ENCODE data around the gene NEMF.
A peak's percentile ranks its signal among the peaks of the same experiment; 100 is the strongest.
"Not testable (repeated sequence)": the region's sequence is repeated elsewhere in the genome, so short reads cannot be mapped to it uniquely, and the experiment has no call there.

Gene NEMF

DNA sequence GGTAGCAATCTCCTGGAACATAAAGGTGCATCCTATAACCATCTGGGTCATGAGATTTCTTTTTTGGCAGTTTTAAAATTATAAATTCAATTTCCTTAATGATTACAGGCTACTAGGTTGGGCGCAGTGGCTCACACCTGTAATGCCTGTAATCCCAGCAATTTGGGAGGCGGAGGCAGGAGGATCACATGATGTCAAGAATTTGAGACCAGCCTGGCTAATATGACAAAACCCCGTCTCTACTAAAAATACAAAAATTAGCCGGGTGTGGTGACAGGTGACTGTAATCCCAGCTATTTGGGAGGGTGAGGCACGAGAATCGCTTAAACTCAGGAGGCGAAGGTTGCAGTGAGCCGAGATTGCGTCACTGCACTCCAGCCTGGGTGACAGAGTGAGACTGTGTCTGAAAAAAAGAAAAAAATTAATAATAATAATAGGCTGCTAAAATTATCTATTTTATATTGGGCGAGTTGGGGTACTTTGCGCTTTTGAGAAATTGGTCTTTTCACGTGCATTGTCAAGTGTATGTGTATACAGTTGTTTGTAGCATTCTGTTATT lies 23.1 kb upstream of the NEMF start:
- DNase-seq: peak; percentile 20

DNA sequence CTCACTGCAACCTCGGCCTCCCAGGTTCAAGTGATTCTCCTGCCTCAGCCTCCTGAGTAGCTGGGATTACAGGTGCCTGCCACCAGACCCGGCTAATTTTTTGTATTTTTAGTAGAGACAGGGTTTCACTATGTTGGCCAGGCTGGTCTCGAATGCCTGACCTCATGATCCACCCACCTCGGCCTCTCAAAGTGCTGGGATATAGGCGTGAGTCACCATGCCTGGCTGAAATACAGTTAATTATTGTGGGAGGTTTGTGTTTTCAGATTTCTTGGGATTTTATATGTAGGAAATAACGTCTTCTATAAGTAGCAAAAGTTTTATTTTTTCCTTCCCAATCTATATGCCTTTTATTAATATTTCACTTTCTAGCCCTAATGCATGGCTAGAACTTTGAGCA lies 21.0 kb upstream of the NEMF start:
- DNase-seq: not testable (repeated sequence)

DNA sequence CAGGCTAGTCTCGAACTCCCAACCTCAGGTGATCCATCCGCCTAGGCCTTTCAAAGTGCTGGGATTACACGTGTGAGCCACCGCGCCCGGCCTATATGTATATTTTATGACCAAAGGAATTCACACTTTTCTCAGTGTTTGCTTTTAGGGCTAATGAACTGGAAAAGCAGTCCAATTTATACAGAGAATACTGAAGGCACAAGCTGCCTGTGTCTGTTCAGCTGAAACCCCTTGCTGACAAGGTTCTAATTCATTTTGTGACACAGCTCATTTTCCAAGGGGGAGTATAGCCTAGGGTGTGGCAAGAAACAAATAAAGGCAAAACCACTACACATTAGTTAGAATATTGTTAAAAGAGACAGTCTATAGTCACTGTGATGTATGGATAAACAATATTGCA lies 18.3 kb upstream of the NEMF start:
- DNase-seq: no peak

DNA sequence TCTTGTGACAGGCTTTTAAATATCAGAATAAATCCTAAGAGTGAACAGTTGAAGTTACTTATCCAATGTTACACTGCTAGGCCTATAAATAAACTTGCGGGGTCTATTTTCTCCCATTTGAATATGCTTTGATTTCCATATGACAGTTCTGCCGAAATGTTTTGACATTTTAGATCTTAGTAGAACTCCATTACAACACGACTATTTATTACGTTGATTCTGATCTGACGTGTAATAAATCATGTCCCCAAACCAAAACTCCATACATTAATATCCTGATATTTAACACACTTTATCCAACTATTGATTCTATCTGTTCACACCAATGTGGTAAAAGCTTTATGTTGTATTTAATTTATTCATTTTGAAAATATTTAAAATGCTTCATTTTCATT lies 16.1 kb upstream of the NEMF start:
- DNase-seq: peak; percentile 59

DNA sequence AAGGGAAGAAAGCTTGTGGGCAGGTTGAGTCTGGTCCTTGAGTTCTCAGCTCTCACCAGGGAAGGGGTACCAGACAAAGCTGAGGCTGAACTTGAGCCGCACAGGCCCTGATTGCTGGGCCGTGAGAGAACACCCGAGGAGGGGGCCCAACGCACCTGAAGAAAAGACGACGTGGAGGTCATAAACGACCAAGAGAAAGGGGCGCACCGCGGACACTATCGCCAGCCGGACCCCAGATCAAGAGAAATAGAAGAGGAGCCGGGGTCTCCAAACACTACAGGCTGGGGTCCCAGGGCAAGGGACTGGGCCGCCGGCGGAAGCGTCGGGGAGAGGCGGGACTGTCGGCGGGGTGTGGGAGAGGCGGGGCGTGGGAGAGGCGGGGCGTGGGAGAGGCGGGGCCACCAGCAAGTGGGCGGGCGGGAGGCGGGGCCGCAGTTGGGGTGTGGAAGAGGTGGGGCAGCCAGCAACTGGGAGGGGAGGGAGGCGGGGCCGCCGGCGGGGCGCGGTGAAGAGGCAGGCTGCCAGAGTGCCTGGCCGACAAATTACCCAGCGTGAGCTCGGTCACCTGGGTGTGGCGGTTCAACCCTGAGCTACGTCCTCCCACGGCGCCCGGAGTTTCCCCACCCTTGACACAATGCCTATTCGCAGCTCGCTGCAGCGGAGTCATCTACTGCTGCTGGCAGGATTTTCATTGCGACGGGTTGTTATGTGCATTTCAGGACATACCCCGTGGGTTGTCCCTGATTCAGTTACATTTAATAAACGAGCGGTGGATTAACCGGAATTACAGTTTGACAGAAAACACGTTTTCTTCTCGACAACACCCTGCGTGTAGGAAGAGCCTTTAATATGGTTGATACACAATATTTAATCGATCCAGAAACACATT lies 15.5 kb upstream of the NEMF start:
- DNase-seq: peak; percentile 99

DNA sequence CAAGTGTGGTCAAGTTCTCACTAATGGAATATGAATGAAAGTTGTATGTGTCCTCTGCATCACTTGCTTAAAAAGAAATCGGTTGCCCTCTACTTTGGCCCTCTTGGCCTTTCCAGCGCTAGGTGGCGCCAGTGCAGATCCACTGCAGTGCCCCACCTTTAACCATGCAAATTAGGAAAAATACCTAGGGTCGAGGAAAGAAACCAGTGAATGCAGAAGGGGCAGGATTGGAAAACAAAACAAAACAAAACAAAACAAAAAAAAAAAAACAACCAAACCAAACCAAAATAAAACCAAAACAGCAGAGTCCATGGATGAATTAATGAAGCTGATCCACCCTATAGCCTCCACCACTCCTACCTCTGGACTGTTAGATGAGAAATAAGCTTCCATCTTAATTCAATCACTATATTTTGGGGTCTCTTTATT lies 12.9 kb upstream of the NEMF start:
- peak; percentile 80 for DNase-seq

DNA sequence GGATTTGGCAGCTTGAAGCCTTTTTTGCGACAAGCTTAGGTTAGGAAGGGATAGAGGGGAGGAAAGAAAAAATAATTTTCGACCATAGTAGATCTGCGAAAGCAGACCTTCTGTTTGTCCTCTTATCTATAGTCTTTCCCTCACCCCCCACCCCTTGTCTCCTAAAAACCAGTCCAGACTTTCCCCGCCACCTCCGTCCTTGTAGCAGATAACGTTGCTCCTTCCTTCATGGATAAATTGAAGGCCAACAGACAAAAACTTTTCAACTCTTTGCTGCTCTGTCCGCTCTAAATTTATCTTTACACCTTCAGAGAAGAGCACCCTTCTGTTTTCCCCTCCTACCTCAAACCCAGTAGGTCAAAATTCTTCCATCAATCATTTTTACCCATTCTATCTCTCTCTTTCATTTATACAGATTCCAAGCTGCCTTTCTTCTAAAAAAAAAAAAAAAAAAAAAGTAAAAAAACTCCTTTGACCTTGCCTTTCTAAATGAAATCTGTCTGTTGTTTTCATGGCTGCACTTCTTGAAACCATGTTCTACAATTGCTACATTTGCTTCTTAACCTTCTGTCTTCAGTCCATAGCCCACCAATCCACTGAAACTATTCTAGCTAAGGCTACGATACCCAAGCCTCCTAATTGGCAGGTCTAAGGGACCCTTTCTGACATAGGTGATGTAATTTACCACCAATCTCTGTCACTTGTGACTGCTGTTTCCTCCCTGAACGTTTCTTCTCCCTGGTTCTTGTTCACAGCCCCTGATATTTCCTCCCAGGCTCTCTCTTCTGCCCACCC lies 11.1 kb upstream of the NEMF start:
- peak; percentile 57 for DNase-seq

DNA sequence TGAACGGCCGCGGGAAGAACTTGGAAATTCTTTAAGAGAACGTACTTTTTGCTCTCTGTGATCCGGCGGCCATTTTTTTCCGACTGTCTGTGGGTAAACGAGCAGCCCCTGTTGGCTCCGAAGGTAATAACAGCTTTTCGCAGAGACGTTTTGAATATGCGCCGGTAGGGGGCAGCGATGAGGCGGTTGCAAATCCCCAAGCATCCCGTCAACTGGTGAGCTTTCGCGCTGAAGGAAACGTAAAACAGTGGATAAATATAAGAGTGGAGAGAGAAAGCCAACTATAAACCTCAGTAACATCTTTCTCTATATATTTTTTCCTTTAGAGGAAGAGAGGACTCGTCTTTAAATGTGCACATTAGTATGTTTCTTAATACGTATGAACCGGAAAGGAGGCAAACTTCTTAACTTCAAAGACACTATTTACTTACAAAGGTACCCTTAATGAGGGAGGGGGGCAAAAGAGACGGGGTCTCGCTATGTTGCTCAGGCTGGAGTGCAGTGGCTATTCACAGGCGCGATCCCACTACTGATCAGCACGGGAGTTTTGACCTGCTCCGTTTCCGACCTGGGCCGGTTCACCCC lies 9.6 kb upstream of the NEMF start:
- peak; percentile 92 for DNase-seq

DNA sequence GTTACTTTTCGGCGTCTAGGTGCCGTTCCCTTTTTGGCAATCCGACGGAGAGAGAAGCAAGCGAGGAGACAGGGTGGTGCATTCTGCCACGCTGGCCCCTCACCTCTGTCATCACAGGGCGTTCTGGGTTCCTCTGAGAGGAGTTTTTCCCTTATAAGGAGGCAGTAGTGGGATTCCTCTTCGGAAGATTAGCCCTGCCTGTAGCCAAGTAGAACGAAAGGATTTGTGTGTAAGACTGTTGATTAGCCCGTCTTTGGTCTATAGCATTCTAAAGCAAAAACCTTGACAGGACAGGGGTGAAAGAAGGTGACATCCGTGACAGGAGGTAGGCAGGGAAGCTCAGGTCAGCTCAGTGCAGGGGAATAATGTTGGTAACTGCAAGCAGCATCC lies 9.1 kb upstream of the NEMF start:
- peak; percentile 83 for DNase-seq

DNA sequence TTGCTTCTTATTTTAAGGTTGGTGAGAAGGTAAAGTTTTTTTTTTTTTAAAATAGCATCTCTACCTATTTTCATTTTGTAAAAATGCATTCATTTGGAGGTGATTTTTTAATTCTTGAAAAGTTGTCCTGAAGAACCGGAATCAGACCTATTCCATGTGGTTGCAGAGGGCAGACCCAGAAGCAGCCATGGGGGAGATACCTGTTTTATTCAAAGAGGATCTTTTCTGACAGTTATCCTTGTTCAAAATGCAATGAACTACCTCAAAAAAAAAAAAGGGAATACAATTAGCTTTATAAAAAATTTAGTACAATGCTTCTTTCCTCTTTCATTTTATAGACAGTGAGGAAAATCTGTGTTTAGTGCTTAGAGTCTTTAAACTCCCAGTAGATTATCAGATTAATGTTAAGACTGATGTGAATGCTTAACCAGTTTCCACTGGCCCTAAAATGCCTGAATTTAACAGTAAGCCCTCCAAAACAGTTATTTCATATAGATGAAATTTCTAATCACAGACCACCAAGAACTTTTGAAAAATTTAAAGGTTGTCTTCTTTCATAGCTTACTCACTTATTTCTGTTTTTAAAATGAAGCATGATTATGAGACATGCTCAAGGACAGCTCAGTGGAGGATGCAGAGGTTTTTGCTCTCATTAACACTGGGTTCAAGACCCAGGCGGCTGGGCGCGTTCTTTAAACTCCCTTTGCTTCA lies 8.6 kb upstream of the NEMF start:
- peak; percentile 18 for DNase-seq

DNA sequence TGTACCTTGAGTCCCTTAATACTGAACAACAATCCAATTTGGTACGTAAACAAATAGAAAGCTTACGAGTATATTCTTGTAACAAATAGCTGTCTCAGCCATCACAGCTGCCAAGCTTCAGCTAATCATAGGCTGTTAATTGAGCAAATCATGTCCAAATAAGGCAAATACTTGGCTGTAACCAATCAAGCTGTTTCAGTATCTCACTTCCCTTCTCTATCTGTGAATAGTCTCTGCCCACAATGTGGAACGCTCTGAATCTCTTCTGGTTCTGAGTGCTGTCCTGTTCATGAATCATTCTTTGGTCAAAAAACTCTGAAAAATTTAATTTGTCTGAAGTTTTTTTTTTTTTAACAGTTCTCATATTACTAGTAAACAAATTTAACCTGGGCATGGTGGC lies 5.8 kb upstream of the NEMF start:
- peak; percentile 89 for DNase-seq

DNA sequence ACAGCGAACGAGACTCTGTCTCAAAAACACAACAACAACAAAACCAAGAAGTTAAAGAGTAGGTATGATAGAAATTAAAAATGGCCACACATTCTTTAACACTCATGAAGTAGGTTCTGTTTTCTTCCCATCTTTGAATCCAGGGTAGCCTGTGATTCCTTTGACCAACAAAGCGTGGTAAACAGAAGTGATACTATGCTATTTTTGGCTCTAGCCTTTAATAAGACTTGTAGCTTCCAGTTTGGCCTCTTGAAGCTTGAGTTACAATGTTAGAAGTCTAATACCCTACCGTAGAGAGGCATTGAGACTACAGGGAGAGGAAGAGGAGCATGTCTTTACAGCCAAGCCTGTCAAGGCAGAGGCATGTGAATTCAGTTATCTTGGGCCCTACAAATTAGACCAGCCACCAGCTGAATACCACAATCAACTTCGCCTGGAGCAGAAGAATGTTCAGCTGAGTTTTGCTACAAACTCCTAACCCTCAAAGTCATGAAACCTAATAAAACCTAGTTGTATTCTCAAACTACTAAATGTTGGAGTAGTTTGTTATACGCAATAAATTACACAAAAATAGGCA lies 4.9 kb upstream of the NEMF start:
- no peak for DNase-seq

DNA sequence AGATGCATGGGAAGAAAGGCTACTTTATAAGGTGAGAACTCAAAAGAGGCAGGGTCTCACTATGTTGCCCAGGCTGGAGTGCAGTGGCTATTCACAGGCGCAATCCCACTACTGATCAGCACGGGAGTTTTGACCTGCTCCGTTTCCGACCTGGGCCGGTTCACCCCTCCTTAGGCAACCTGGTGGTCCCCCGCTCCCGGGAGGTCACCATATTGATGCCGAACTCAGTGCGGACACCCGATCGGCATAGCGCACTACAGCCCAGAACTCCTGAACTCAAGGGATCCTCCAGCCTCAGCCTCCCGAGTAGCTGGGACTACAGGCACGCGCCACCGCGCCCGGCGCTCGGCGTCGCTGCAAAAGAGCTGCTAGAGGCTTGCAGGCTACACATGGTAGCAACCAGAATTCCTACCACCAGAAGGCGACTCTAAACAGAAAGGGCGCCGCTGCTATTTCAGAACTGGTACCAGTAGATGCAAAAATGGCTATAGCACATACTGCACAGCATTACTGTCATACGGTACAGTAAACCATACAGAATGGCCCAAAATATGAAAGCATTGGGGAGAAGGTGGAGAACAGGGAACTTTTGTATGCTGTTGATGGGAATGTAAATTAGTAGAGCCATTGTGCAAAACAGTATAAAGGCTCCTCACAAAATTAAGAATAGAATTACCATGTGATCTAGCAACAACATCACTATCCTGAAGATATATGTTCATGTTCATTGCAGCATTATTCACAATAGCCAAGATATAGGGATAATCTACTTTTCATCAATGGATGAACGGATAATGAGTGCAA lies 1.2 kb upstream of the NEMF start:
- DNase-seq: peak; percentile 95

DNA sequence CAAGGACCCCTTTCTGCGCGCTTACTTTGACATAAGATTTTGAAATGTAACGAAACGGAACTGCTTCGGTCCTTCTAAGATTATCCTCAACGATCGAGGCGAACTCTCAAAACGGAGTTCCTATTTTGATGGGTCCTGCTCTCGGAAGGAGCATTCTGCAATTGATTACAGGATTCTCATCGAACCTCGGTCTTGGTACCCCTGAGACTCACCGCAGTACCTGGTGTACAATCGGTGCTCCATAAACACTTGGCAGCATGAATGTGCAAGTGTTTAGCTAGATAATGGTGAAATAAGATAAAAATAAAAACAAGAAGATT lies 530 bp upstream of the NEMF start:
- no peak for DNase-seq

DNA sequence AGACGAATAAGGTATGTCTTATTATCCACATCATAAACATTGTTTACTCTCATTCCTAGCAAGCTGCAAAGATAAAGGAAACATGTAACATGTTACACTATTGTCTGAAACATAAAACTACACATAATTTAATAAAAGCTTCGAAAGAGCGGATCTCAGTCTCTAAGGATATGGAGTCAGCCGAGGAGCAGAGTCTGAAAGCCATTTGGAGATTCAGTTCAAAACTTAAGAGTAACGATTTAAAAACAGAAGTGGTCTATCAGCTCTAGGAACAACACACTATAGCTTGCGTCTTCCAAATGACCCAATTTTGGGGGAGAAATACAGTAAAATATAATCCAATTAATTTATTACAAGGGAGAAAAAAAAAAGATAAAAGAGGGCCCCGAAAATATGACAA lies 775 bp downstream of the NEMF start:
- no peak for DNase-seq

DNA sequence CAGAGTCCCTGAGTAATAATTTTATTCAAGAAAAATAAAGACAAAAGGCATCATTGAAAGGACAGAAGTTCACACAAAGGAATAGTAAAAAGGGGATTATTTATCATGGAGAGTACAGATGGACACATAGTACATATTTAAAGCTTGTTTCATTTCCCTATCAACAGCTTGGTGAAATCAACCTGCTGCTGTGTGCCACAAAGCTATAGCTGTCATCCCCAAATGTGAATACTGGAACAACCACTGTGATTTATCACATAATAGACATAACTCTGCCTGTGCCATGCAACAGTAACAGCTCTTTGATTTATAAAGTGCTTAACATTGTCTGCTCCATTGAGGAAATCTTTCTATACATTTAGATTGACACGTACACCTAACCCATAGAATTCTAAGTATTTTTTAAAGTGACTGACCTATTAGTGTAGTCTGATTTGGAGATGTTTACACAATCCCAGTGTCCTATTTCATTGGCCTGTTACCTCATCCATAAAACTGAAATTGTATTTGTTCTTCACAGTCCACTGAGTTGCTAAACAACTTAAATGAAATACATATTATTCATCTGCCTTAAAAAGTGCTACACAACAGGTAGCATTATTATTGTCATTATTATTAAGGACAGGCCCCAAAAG lies 3.3 kb downstream of the NEMF start:
- peak; percentile 74 for DNase-seq

DNA sequence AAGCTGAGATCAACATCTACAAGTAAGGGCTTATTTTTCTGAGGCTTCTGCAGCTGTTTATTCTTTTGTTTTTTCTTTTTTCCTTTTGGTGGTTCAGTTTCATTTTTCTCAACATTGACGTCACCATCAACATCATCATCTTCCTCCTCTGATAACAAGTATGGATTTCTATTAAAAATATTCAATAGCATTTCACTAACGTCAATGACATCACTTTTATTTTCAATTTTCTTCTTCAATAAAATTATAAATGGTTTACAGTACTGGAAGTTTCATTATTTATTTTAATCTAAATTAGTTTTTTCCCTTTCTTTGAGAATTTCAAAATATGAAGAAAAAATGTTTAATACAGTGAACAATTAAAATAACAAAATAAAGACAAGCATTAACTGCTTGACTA lies 23.9 kb downstream of the NEMF start:
- DNase-seq: no peak

DNA sequence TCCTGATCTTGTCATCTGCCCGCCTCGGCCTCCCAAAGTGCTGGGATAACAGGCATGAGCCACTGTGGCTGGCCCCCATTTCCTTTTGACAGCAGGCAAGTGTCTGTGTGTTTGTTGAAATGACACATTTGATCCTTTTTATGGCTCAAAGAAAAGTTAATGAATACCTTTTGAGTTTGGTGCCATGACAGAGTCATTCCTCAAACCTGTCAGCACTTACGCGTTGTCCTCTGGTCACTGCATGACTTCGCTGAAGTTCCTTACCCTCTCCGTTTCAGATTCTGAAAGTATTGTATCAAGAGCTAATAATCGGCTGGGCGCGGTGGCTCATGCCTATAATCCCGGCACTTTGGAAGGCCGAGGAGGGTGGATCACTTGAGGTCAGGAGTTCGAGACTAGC lies 32.4 kb downstream of the NEMF start:
- no peak for DNase-seq

DNA sequence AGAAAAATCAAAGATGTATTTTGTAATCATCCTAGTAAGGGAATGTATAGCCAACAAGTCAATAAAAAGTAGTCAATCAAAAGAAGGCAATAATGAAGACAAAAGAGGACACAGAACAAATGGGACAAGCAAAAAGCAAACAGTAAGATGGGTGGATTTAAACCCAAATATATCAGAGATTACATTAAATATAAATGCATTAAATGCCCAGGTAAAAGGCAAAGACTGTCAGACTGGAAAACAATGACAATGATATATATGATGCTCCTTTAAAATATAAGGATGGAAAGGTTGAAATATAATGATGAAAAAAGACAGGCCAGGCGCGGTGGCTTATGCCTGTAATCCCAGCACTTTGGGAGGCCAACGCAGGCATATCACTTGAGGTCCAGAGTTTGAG lies 35.7 kb downstream of the NEMF start:
- DNase-seq: no peak

DNA sequence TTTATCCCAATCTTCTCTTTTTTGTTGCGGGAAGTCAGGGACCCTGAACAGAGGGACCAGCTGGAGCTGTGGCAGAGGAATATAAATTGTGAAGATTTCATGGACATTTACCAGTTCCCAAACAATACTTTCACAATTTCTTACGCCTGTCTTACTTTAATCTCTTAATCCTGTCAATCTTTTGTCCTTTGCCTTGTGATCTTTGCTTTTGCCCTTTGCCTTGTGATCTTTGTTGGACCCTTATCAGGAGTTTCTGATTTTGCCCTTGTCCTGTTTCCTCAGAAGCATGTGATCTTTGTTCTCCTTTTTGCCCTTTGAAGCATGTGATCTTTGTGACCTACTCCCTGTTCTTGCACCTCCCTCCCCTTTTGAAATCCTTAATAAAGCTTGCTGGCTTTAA lies 36.5 kb downstream of the NEMF start:
- DNase-seq: not testable (repeated sequence)

DNA sequence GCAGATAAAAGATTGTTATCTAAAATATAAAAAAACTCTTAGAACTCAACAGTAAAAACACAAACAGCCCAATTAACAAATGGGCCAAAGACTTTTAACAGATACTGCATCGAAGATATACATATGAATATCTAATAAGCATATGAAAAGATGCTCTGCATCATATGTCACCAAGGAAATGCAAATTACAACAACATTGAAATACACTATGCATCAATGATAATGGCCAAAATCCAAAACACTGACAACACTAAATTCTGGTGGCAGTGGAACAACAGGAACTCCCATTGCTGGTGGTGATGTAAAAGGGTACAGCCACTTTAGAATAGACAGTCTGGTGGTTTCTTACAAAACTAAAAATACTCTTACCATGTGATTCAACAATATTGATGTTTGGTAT lies 43.8 kb downstream of the NEMF start:
- no peak for DNase-seq

Data from NCI-H69 (cell line).